GM10248 (cell line): ENCODE results near the gene DAW1.

Experiments used
- CTCF ChIA-PET: fragments of 300-600 bp; sonication (Branson Sonifier 250); formaldehyde crosslinking; extraction: SDS; loops from one replicate; lab custom pipeline; 2021; ENCODE audit warnings: antibody characterized with exemption; lab: Yijun Ruan, JAX
- POLR2A ChIA-PET: fragments of 350-650 bp; sonication (Branson Sonifier 250); formaldehyde crosslinking; extraction: SDS; loops from one replicate; lab custom pipeline; 2020; ENCODE audit warnings: antibody characterized with exemption; lab: Yijun Ruan, JAX
- DNase-seq: peaks from one replicate; pipeline ENCODE4 v3.0.0; 2012; ENCODE audit errors: extremely low spot score
- TF ChIP-seq, protein P1 (sequence below): IDR thresholded peaks from 2 replicates; pipeline ENCODE4 v1.5.1; 2012; ENCODE audit warnings: mild to moderate bottlenecking, low read depth; ENCODE audit errors: extremely low read depth, missing control alignments, control extremely low read depth

Gene DAW1

DNA sequence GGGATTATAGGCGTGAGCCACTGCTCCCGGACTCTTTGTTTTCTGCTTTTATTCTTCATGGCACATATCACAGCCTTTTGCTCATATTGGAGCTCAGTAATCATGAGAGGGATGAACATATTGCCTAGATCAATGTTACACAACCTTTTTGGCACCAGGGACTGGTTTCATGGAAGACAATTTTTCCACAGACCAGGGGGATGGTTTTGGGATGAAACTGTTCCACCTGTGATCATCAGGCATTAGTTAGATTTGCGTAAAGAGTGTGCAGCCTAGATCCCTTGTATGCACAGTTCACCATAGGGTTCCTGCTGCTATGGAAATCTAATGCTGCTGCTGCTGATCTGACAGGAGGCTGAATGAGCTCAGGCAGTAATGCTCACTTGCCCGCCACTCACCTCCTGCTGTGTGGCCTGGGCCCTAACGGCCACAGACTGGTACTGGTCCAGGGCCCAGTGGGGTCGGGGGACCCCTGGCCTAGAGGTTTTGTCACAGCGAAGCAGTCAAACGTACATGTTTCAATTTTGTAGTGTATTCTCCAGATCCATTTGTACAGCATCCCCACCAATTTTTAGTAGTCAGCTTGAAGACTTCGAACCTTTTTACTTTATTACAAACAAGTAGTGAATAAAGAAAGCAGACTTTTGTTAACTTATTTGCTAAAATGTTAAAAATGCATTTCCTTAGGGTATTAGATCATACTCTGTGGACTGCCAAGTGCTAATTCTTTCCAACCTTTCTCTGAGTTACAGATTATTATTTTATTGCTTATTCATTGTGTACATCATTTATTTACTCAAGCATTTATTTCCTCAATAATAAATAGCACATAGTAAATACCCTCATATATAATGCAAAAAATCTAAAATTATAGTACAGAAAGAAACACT lies 6.2 kb downstream of the DAW1 start:
- ChIA-PET POLR2A (no interaction called here), CTCF (interaction anchor here (1.6 to 3.4 kb wide), 4 partner anchors 12 to 220 kb away, joined by 4 to 21 read pairs (median 16); no protein-coding TSS in a partner anchor)
- no peak for DNase-seq
- TF ChIP-seq, protein P1, sequence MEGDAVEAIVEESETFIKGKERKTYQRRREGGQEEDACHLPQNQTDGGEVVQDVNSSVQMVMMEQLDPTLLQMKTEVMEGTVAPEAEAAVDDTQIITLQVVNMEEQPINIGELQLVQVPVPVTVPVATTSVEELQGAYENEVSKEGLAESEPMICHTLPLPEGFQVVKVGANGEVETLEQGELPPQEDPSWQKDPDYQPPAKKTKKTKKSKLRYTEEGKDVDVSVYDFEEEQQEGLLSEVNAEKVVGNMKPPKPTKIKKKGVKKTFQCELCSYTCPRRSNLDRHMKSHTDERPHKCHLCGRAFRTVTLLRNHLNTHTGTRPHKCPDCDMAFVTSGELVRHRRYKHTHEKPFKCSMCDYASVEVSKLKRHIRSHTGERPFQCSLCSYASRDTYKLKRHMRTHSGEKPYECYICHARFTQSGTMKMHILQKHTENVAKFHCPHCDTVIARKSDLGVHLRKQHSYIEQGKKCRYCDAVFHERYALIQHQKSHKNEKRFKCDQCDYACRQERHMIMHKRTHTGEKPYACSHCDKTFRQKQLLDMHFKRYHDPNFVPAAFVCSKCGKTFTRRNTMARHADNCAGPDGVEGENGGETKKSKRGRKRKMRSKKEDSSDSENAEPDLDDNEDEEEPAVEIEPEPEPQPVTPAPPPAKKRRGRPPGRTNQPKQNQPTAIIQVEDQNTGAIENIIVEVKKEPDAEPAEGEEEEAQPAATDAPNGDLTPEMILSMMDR = no peak

DNA sequence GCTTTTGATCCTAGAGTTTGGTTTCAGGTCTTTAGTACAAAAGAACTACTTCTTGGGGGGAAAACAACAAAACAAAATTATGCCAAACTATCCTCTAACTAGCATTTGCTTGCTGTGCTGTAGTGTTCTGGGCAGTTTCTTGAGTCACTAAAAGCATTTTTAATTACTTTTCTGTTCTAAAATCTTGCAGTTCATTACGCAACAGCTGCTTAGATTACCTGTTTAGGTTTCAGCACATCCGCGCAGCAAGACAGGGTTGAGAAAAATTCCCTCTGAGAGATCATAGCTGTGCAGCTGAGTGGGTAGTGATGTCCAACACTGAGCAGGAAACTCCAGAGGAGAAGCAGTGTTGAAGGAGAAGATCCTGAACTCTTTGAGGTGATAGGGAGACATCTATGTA lies 9.0 kb downstream of the DAW1 start:
- DNase-seq = no peak
- ChIA-PET POLR2A (no interaction called here), CTCF (interaction anchor here (1.9 to 3.1 kb wide), 2 partner anchors 11 to 18 kb away, joined by 10 to 16 read pairs; no protein-coding TSS in a partner anchor)
- TF ChIP-seq, protein P1 = no peak

DNA sequence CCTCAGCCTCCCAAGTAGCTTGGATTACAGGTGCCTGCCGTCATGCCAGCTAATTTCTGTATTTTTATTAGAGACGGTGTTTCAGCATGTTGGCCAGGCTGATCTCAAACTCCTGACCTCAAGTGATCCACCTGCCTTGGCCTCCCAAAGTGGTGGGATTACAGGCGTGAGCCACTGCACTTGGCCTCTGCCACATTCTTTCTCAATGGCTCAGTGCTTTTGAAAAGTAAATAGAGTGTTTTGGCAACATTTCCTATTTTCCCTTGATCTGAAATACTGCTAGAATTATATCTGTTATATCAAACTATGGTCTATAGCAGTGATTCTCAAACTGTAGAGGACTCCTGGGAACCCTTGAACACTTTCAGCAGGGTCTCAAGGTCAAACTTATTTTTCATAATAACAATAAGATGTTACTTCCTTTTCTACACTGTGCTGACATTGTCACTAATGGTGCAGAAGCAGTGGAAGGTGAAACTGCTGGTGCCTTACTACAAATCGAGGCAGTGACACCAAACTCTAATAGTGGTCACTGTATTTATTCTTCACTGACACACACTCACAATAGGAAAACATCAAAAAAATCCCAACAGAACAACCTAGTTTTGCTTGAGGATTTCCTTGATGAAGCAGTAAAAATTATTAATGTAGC lies 10.6 kb downstream of the DAW1 start:
- no peak for DNase-seq
- POLR2A ChIA-PET = no interaction called here
- TF ChIP-seq, protein P1 = no peak
- CTCF ChIA-PET = interaction anchor here (0.6 to 1.9 kb wide), 2 partner anchors 9 to 20 kb away, joined by 3 to 10 read pairs; no protein-coding TSS in a partner anchor

DNA sequence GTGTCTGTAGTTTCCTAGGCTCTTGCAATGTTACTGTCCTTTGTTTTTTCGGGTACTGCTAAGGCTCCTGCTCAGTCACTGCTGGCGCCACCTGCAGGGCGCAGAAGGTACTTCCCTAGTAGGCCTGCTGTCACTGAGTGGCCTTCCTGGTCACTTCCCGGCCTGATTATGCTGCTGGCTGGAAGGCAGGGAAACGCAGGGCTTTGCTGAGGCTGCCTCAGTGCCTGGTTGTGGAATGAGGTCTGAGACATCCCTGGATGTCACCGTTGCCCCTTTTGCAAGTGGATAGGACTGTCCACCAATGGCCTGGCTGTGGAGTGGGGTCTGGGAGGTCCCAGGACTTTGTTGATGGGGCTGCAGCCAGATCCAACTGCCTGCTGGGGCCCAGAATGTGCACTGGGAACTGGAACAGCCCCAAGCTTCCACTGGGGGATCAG lies 13.1 kb downstream of the DAW1 start:
- CTCF ChIA-PET = interaction anchor here (1.4 to 2.9 kb wide), 2 partner anchors 9 to 226 kb away, joined by 3 to 14 read pairs; no protein-coding TSS in a partner anchor
- TF ChIP-seq, protein P1 = peak; percentile 83
- peak; percentile 76 for DNase-seq
- POLR2A ChIA-PET = no interaction called here

DNA sequence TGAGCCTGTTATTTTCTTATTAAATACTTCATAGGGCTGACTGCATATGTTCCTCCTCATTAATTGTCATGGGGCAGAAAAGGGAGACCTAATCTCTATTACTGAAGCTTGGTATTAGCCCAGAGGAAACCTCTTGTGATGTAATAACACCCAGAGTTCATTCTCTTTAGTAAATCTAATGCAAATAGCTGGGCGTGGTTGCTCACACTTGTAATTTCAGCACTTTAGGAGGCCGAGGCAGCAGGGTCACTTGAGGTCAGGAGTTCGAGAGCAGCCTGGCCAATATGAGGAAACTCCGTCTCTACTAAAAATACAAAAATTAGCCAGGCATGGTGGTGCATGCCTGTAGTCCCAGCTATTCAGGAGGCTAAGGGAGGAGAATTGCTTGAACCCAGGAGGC lies 14.7 kb downstream of the DAW1 start:
- CTCF ChIA-PET = interaction anchor here (1.0 to 2.9 kb wide), 6 partner anchors 8 to 1701 kb away, joined by 3 to 14 read pairs (median 5); no protein-coding TSS in a partner anchor
- POLR2A ChIA-PET = no interaction called here

More for the DNA sequence above, 14.7 kb downstream of the DAW1 start:
- DNase-seq = no peak
- TF ChIP-seq, protein P1 = no peak
